Suprapubic skin (tissue), 3 donors: Measurements from ENCODE around the gene PAK1IP1.
A peak's percentile ranks its signal among the peaks of the same experiment; 100 is the strongest.

Source experiments
- CTCF ChIP-seq, 2 donors: fragments of 200-600 bp in 1 of 2; fragments of 450-650 bp in 1 of 2; sonication (generic) in 1 of 2; IDR thresholded peaks; one replicate each; pipeline ENCODE4 v1.5.1; 2016 to 2019; ENCODE audit warnings: antibody characterized with exemption in 2 of 2, mild to moderate bottlenecking in 1 of 2, moderate library complexity in 1 of 2
- POLR2A ChIP-seq, 2 donors: fragments of 450-650 bp; IDR thresholded peaks; one replicate each; pipeline ENCODE4 v1.6.1; 2017; ENCODE audit warnings: antibody characterized with exemption in 2 of 2, mild to moderate bottlenecking in 2 of 2, moderate library complexity in 2 of 2

GRCh38 chr6:10722820-10723566 is 28.2 kb downstream of the PAK1IP1 start, which contains the start of gene TMEM14C:
- TF ChIP-seq CTCF (IDR thresholded peaks at IDR 0.05): no peak
- TF ChIP-seq POLR2A (IDR thresholded peaks at IDR 0.05): peak in 1 of 2 donors; percentile 71
